IMR-90 (cell line): Measurements from ENCODE around the gene SLX4IP.

Experiments used
- CTCF ChIP-seq: conservative IDR thresholded peaks from 2 replicates; pipeline ENCODE4 v1.5.1; 2012; ENCODE audit warnings: mild to moderate bottlenecking, low read depth, low read length, improper control_type of control experiment
- POLR2A ChIP-seq: IDR thresholded peaks from 2 replicates; pipeline ENCODE4 v1.6.1; 2012; ENCODE audit warnings: mild to moderate bottlenecking, low read depth, low read length
- SMC3 ChIP-seq: fragments of 150-350 bp; IDR thresholded peaks from 2 replicates; pipeline ENCODE4 v1.6.1; 2016; ENCODE audit warnings: low read depth, mild to moderate bottlenecking, antibody characterized with exemption, low read length, moderate library complexity

DNA sequence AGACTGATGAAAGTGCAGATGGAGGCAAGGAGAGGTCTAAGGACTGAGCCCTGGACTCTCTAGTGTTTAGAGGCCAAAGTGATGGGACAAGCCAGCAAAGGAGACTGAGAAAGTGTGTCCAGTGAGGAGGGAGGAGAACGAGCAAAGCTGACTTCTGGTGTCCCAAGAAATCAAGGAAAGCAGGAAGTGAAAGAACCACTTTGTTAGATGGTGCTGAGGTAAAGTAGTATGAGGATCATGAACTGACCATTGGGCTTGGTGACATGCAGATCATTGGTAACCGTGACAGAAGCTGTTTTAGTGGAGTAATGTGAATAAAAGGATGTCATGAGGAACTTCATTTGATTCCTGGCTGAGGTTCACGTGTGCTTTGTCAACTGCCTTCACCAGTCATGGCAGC is 108.4 kb downstream of the SLX4IP start:
- TF ChIP-seq CTCF (no peak), POLR2A (no peak), SMC3 (no peak)
